ENCODE results near the gene ZDHHC7. TPM values are rescaled to one million over a fixed set of nuclear protein-coding genes. Genes with fewer than 3 reads are reported as not detected.

Gene ZDHHC7
- total RNA-seq, 1 experiment from 2014 or later = 39.9 TPM

DNA sequence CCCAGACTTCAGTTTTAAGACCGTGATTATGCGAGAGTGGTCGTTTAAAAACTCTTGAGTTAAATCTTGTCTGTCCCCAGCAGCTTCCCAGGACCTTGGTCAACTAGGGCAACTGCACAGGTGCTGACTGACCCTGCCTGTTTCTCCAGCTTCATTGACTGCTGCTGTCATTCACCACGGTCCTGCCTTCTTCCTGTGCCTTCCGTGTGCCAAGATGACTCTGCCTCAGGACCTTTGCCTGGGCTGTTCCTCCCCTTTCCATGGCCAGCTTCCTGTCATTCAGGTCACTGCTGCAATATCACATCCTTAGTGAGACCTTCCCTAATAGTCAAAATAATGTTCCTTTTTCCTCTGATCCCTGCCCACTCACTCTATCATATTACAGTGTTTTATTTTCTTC, 20.1 kb upstream of the ZDHHC7 start:
- no peaks in the 10 kb centered on the region for H3K9me3 ChIP-seq (ENCODE audit: control insufficient read depth in 1 of 2, insufficient read depth in 1 of 2, low read depth in 1 of 2, low read length in 2 of 2)
- DNase-seq (ENCODE audit: low read depth, low spot score) = no peak
- intact Hi-C loops (cut with micrococcal nuclease) = no loop called here
- TF ChIP-seq SRF (IDR thresholded peaks at IDR 0.05; ENCODE audit: low read depth) = no peak
- no peak for TF ChIP-seq FOSL1 (IDR thresholded peaks at IDR 0.05; ENCODE audit: low read depth)
- no peak for TF ChIP-seq EZH2 (IDR thresholded peaks at IDR 0.05)
- TF ChIP-seq CBX3 (IDR thresholded peaks at IDR 0.05; ENCODE audit: low read depth) = no peak
- TF ChIP-seq POLR2AphosphoS5 (IDR thresholded peaks at IDR 0.05; ENCODE audit: low read depth, low read length) = no peak
- no peak for TF ChIP-seq CTCF (IDR thresholded peaks at IDR 0.05 in 2 of 3, conservative IDR thresholded peaks at IDR 0.05 in 1 of 3; ENCODE audit: borderline replicate concordance in 1 of 3, insufficient read depth in 1 of 3, low read depth in 2 of 3, low read length in 2 of 3)
- no peak for TF ChIP-seq ZNF274 (IDR thresholded peaks at IDR 0.05; ENCODE audit: low read depth, low read length)
- TF ChIP-seq EZH2phosphoT487 (IDR thresholded peaks at IDR 0.05; ENCODE audit: borderline replicate concordance) = no peak
- TF ChIP-seq, protein P1, sequence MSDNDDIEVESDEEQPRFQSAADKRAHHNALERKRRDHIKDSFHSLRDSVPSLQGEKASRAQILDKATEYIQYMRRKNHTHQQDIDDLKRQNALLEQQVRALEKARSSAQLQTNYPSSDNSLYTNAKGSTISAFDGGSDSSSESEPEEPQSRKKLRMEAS (IDR thresholded peaks at IDR 0.05) = no peak
- no peak for TF ChIP-seq SIN3A (IDR thresholded peaks at IDR 0.05; ENCODE audit: low read depth)
- no peak for TF ChIP-seq TCF7L2 (IDR thresholded peaks at IDR 0.05; ENCODE audit: borderline replicate concordance, extremely low read depth, insufficient read depth, insufficient read length)
- ChIA-PET CTCF (no interaction called here), RAD21 (ENCODE audit: low non-redundant PET in 1 of 2, low total read pairs in 2 of 2, uncharacterized antibody in 2 of 2, unreplicated experiment in 2 of 2) (no interaction called here), POLR2A (no interaction called here)
- ATAC-seq = no peak
- H4K20me1 ChIP-seq (ENCODE audit: insufficient read depth) = no peaks in the 10 kb centered on the region
- H3K4me1 ChIP-seq (ENCODE audit: control insufficient read depth in 1 of 2, insufficient read depth in 2 of 2, low read length in 2 of 2) = peaks cover 27 to 34% of the 10 kb centered on the region in 2 experiments
- H3K27ac ChIP-seq (ENCODE audit: low read depth, low read length) = no peak overlapping the region
- H3K79me2 ChIP-seq (ENCODE audit: insufficient read depth, low read length) = no peaks in the 10 kb centered on the region
- no peak overlapping the region for H3K4me2 ChIP-seq (ENCODE audit: low read length)
- BruUV-seq (replicated peaks) = no TSS peak
- no peak overlapping the region for H3K4me3 ChIP-seq (replicated peaks in 1 of 2; ENCODE audit: low read depth in 1 of 2, low read length in 2 of 2)
- no peaks in the 10 kb centered on the region for H3K36me3 ChIP-seq (ENCODE audit: control insufficient read depth in 1 of 2, insufficient read depth in 2 of 2, low read length in 2 of 2)
- H2AFZ ChIP-seq (ENCODE audit: low read depth, low read length, poor library complexity, severe bottlenecking) = no peak overlapping the region
- H3K9ac ChIP-seq (ENCODE audit: low read length) = no peak overlapping the region
- H3K9me2 ChIP-seq (ENCODE audit: insufficient read depth) = no peaks in the 10 kb centered on the region
- peaks cover 9% of the 10 kb centered on the region; the same call in 1 of the 2 replicates for H3K27me3 ChIP-seq (ENCODE audit: insufficient read depth, low read length)
